ENCODE data around the gene DYSF.

DYSF gene

DNA sequence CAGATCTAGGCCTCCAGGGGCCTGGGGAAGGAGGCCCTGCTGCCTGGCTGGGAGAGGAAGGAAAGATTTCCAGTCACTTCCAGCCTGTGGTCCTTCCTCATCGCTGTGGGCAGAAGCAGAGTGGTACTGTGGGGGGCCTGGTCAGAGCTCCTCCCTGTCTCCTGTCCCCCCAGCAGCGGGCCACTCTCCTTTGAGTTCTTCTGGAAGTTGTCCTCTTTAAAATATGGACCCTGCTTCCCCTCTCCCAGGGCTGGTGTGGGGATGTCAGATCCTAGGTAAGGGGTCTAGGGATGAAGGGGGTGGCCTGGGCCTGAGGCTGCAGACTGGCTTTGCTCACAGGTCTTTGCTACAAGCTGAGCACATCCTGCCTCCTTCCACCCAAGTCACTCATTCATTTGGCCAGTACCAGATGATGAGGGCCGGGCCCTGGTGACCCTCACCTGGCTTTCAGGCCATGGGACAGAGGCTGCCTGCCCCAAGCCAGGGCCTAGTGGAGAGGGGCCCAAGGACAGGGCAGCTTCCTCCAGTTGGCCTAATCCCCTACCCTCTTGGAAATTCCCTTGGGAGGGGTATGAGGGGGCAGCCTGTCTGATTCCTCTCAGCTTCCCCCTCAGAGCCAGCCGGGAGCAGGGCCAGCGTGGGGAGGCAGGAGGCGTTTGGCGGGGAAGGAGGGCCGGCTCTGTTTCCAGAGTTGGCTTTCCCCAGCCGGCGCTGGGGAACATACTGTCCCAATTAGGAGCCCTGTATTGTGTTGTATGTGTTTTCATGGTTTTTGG is 231.9 kb downstream of the DYSF start:
- Histone ChIP-seq H3K27ac (ENCODE audit: low read length) (no peak overlapping the region), H3K27me3 (ENCODE audit: control insufficient read depth in 1 of 2, insufficient read depth in 2 of 2, low read length in 2 of 2) (no peaks in the 10 kb centered on the region), H3K36me3 (ENCODE audit: control insufficient read depth in 2 of 2, insufficient read depth in 2 of 2, low read length in 2 of 2) (peaks cover 8 to 25% of the 10 kb centered on the region in 2 donors), H3K9ac (ENCODE audit: low read length in 2 of 2) (no peak overlapping the region), H3K9me3 (ENCODE audit: control insufficient read depth in 2 of 2, low read length in 2 of 2) (no peaks in the 10 kb centered on the region), H3K4me1 (ENCODE audit: control insufficient read depth, insufficient read depth, low read length) (no peaks in the 10 kb centered on the region), H3K4me3 (ENCODE audit: low read length in 2 of 2) (no peak overlapping the region)

DNA sequence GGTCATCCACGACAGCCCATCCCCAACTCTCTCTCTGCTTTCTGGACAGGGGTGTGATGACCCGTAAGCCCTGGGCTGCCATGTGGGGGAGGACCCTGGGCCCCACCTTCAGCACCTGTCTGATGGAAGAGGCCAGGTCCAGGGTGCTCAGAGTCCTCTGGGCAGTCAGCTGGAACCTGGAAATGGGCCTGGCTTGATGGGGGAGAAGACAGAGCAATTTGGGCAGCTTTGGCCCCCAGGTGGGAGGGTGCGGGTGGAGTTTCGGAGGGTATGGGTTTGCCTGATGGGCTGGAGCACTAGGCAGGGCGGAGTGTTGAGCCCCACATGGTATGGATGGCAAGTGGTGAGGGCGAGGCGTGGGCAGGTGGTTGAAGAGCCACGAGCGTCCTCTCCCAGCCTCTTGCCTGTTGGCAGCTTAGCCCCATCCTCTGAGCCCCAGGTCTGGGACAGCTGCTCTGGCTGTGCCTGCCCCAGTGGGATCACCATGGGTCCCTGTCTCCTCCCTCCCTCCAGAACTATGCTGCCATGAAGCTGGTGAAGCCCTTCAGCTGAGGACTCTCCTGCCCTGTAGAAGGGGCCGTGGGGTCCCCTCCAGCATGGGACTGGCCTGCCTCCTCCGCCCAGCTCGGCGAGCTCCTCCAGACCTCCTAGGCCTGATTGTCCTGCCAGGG is 232.7 kb downstream of the DYSF start:
- no peak overlapping the region for H3K9ac ChIP-seq (ENCODE audit: low read length in 2 of 2)
- H3K4me3 ChIP-seq (ENCODE audit: low read length in 2 of 2), result no peak overlapping the region
- no peaks in the 10 kb centered on the region for H3K9me3 ChIP-seq (ENCODE audit: control insufficient read depth in 2 of 2, low read length in 2 of 2)
- H3K4me1 ChIP-seq (ENCODE audit: control insufficient read depth, insufficient read depth, low read length), result no peaks in the 10 kb centered on the region
- H3K27me3 ChIP-seq (ENCODE audit: control insufficient read depth in 1 of 2, insufficient read depth in 2 of 2, low read length in 2 of 2), result no peaks in the 10 kb centered on the region
- H3K27ac ChIP-seq (ENCODE audit: low read length), result no peak overlapping the region
- peaks cover 5 to 24% of the 10 kb centered on the region in 2 donors for H3K36me3 ChIP-seq (ENCODE audit: control insufficient read depth in 2 of 2, insufficient read depth in 2 of 2, low read length in 2 of 2)

DNA sequence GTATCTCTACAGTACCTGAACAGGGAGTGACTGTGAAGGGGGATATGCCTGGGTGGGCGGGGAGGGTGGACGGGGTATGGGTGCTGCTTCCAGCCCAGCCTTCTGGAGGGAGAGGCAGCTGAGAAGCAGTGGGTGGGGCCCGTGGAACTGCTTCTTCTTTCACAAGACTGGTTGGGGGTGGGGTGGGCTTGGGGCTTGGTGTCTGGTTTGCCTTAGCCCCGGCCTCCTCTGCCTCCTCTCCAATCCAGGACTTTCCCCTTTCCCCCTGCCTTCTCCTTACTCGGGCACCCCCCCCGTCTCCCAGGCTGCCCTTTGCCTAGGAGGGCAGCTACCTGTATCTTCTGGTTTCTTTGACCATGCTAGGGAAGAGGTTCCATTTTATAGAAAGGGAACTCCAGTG is 233.4 kb downstream of the DYSF start:
- Histone ChIP-seq H3K4me1 (ENCODE audit: control insufficient read depth, insufficient read depth, low read length) (no peaks in the 10 kb centered on the region), H3K4me3 (ENCODE audit: low read length in 2 of 2) (no peak overlapping the region), H3K27ac (ENCODE audit: low read length) (no peak overlapping the region), H3K9me3 (ENCODE audit: control insufficient read depth in 2 of 2, low read length in 2 of 2) (no peaks in the 10 kb centered on the region), H3K27me3 (ENCODE audit: control insufficient read depth in 1 of 2, insufficient read depth in 2 of 2, low read length in 2 of 2) (no peaks in the 10 kb centered on the region), H3K9ac (ENCODE audit: low read length in 2 of 2) (no peak overlapping the region), H3K36me3 (ENCODE audit: control insufficient read depth in 2 of 2, insufficient read depth in 2 of 2, low read length in 2 of 2) (peaks cover 4 to 21% of the 10 kb centered on the region in 2 donors)

DNA sequence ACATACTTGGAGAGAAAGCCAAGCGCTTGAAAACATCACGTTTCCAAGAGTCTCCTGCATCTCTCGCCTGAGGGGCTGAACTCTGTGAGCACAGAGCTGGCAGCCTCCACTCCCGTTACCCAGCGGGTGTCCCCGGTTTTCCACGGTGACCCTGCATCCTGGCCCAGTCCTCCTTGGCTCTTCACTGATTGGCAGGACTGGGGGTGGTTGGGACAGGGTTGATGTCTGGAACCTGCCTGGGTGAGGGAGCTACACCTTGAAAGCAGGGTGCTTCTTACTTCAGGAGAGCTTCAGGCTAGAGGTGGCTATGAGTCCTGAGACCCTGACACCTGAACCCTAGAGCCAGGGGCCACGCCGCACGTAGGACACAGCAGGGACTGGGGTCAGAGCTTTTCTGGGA is 234.1 kb downstream of the DYSF start:
- no peak overlapping the region for H3K4me3 ChIP-seq (ENCODE audit: low read length in 2 of 2)
- no peaks in the 10 kb centered on the region for H3K9me3 ChIP-seq (ENCODE audit: control insufficient read depth in 2 of 2, low read length in 2 of 2)
- H3K27ac ChIP-seq (ENCODE audit: low read length), result no peak overlapping the region
- no peak overlapping the region for H3K9ac ChIP-seq (ENCODE audit: low read length in 2 of 2)
- peaks cover 4 to 19% of the 10 kb centered on the region in 2 donors for H3K36me3 ChIP-seq (ENCODE audit: control insufficient read depth in 2 of 2, insufficient read depth in 2 of 2, low read length in 2 of 2)
- no peaks in the 10 kb centered on the region for H3K27me3 ChIP-seq (ENCODE audit: control insufficient read depth in 1 of 2, insufficient read depth in 2 of 2, low read length in 2 of 2)
- no peaks in the 10 kb centered on the region for H3K4me1 ChIP-seq (ENCODE audit: control insufficient read depth, insufficient read depth, low read length)

DNA sequence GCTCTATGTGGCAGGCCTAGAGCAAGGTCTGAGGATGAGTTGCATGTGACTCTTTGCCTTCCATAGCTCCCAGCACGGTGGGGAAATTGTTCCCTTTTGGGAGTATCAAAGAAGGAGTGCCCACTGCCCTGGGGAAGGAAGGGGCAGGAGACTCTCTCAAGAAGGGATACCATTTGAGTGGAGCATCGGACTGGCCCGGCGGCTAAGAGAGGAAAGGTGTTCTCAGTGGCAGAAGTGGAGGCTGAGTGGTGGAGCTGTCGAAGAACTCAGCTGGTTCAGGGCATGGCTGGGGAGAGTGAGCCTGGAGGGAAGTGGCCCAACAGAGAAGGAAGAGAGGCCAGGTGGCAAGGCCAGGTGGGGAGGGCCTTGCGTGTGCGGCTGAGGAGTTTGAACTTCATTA is 235.2 kb downstream of the DYSF start:
- Histone ChIP-seq H3K4me1 (ENCODE audit: control insufficient read depth, insufficient read depth, low read length) (no peaks in the 10 kb centered on the region), H3K9ac (ENCODE audit: low read length in 2 of 2) (no peak overlapping the region), H3K4me3 (ENCODE audit: low read length in 2 of 2) (no peak overlapping the region), H3K27ac (ENCODE audit: low read length) (no peak overlapping the region), H3K9me3 (ENCODE audit: control insufficient read depth in 2 of 2, low read length in 2 of 2) (no peaks in the 10 kb centered on the region), H3K27me3 (ENCODE audit: control insufficient read depth in 1 of 2, insufficient read depth in 2 of 2, low read length in 2 of 2) (no peaks in the 10 kb centered on the region), H3K36me3 (ENCODE audit: control insufficient read depth in 2 of 2, insufficient read depth in 2 of 2, low read length in 2 of 2) (peaks cover 4 to 15% of the 10 kb centered on the region in 2 donors)

DNA sequence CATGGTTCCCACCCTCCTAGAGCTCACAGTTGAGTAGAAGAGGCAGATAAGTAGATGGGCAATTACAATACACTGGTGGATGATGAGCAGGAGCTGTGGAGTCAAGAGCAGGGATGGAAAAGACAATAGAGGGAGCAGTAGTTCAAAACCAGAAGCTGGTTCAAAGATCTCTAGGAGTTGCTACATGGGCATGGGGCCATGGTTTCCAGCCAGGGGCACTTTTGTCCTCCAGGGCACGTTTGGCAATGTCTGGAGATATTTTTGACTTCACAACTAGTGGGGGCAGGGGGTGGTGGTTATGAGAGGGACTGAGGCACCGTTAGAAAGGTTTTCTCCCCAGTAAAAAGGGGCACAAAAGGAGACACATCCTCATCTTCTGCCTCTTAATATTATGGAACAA is 236.0 kb downstream of the DYSF start:
- H3K27ac ChIP-seq (ENCODE audit: low read length), result no peak overlapping the region
- no peak overlapping the region for H3K4me3 ChIP-seq (ENCODE audit: low read length in 2 of 2)
- H3K9ac ChIP-seq (ENCODE audit: low read length in 2 of 2), result no peak overlapping the region
- no peaks in the 10 kb centered on the region for H3K9me3 ChIP-seq (ENCODE audit: control insufficient read depth in 2 of 2, low read length in 2 of 2)
- no peaks in the 10 kb centered on the region for H3K27me3 ChIP-seq (ENCODE audit: control insufficient read depth in 1 of 2, insufficient read depth in 2 of 2, low read length in 2 of 2)
- no peaks in the 10 kb centered on the region for H3K4me1 ChIP-seq (ENCODE audit: control insufficient read depth, insufficient read depth, low read length)
- peaks cover 4 to 12% of the 10 kb centered on the region in 2 donors for H3K36me3 ChIP-seq (ENCODE audit: control insufficient read depth in 2 of 2, insufficient read depth in 2 of 2, low read length in 2 of 2)

DNA sequence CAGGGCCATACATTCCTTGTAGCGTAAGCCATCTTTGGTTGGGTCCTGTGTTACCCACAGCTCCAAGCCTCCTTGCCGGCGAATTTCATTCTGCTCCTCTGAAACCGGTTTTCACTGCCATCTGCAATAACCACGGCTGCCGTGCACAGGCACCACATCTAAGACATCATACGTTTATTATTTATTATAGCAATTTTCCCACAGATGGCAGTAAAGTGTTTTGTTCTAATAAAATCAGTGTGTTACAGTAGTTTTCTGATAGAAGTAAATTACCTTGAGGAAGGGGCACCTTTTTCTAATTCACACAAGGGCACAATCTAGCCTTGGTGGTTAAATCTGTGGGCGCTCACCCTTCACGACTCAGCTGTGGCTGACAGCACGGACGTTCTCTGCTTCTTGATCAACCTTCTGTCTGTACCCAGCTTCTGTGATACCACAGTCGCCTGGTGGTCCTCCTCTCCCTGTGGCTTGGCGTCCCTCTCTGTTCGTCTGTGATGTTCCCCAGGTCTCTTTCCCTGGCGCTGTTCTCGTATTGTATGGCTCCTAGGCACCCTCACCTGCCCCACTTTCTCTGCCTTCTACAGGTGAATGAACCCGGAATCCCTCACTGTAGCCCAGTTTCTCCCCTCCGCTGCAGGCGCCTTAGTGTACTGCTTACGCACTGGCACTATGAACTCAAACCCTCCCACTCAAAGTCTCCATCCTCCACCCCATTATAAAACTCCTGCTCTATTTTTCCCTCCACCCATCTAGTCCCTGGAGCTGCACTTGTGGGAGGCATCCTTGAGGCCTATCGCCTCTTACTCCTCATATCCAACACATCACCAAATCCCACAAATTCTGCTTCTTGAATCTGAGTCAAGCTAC is 236.8 kb downstream of the DYSF start:
- Histone ChIP-seq H3K27ac (ENCODE audit: low read length) (no peak overlapping the region), H3K9ac (ENCODE audit: low read length in 2 of 2) (no peak overlapping the region), H3K9me3 (ENCODE audit: control insufficient read depth in 2 of 2, low read length in 2 of 2) (no peaks in the 10 kb centered on the region), H3K27me3 (ENCODE audit: control insufficient read depth in 1 of 2, insufficient read depth in 2 of 2, low read length in 2 of 2) (no peaks in the 10 kb centered on the region), H3K36me3 (ENCODE audit: control insufficient read depth in 2 of 2, insufficient read depth in 2 of 2, low read length in 2 of 2) (peaks cover 4 to 8% of the 10 kb centered on the region in 2 donors), H3K4me3 (ENCODE audit: low read length in 2 of 2) (no peak overlapping the region), H3K4me1 (ENCODE audit: control insufficient read depth, insufficient read depth, low read length) (no peaks in the 10 kb centered on the region)

DNA sequence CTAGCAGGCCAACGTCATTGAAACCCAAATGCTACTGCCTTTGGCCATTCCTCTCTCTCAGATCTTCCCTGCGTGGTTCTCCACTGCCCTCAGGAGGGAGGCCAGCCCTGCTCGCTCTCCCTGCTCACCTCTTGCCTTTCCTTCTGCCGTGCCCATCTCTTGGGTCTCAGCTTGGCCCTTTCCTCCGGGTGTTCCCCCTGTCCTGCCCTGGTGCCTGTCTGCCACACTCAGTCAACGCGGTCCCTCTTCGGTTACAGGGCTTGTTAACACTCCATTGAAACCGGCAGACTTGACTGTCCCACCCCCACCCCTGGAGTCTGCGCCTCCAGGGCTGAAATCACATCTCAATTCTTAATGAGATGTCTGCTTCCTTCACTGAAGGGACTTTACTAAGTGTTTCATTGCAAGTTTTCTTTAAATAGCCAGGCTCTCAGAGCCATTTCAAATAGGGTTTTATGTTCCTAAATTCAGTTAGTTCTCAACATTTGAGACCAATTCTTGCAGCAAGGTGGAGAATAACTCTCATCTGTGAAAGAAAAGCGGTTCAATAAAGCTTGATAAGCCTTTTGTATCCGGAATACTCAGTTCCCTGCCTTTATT is 237.6 kb downstream of the DYSF start:
- Histone ChIP-seq H3K4me3 (ENCODE audit: low read length in 2 of 2) (no peak overlapping the region), H3K36me3 (ENCODE audit: control insufficient read depth in 2 of 2, insufficient read depth in 2 of 2, low read length in 2 of 2) (peaks cover 4 to 8% of the 10 kb centered on the region in 2 donors), H3K27ac (ENCODE audit: low read length) (no peak overlapping the region), H3K9me3 (ENCODE audit: control insufficient read depth in 2 of 2, low read length in 2 of 2) (no peaks in the 10 kb centered on the region), H3K9ac (ENCODE audit: low read length in 2 of 2) (no peak overlapping the region), H3K27me3 (ENCODE audit: control insufficient read depth in 1 of 2, insufficient read depth in 2 of 2, low read length in 2 of 2) (no peaks in the 10 kb centered on the region), H3K4me1 (ENCODE audit: control insufficient read depth, insufficient read depth, low read length) (no peaks in the 10 kb centered on the region)

DNA sequence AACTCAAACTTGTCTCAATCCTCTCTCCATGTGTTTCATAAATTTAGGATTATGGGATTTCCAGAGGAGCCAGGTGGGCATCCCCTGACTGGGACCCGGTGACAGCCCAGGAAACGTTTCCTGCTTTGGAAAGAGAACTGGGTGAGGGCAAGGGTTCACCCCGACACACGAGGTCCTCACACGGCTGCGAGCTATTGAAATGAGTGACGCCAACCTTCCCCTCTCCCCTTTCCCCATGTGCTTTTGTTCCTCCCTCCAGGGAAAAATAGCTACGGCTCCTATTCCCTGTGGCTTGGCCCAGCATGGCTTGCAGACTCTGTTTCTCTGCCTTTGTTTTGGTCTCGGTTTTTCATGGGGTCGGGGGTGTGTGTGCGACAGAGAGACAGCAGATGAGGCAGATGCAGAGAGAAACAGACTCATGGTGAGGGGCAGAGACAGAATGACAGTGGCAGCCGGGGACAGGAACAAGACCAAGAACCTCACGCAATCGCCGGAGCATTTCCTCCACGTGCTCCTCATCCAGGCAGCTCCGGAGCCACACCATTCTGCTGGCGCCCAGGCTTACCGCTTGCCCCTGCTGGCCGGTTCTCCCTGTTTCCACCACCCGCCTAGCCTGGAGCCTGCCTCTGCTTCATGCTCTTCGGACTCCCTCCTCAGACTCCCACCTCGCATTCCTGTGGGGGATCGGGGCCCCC is 238.5 kb downstream of the DYSF start:
- Histone ChIP-seq H3K9ac (ENCODE audit: low read length in 2 of 2) (no peak overlapping the region), H3K27me3 (ENCODE audit: control insufficient read depth in 1 of 2, insufficient read depth in 2 of 2, low read length in 2 of 2) (no peaks in the 10 kb centered on the region), H3K36me3 (ENCODE audit: control insufficient read depth in 2 of 2, insufficient read depth in 2 of 2, low read length in 2 of 2) (peaks cover 4 to 8% of the 10 kb centered on the region in 2 donors), H3K4me3 (ENCODE audit: low read length in 2 of 2) (no peak overlapping the region), H3K27ac (ENCODE audit: low read length) (no peak overlapping the region), H3K9me3 (ENCODE audit: control insufficient read depth in 2 of 2, low read length in 2 of 2) (no peaks in the 10 kb centered on the region), H3K4me1 (ENCODE audit: control insufficient read depth, insufficient read depth, low read length) (no peaks in the 10 kb centered on the region)
